Measurements from ENCODE around the gene CHMP1A. TPM values are rescaled to one million over a fixed set of nuclear protein-coding genes. Genes with fewer than 3 reads are reported as not detected.
"Not testable (repeated sequence)": the region's sequence is repeated elsewhere in the genome, so short reads cannot be mapped to it uniquely, and the experiment has no call there.

CHMP1A gene
- total RNA-seq, 2 donors from 2014 or later, result 61.0 to 73.4 TPM

- ATAC-seq, result no peak
These were observed 10.6 kb downstream of the CHMP1A start for GRCh38 chr16:89646906-89647305.

GRCh38 chr16:89646270-89646669, 11.2 kb downstream of the CHMP1A start:
- Mint-ChIP-seq H3K36me3 (peaks cover 0 to 5% of the 10 kb centered on the region in 2 donors), H3K9me3 (no peaks in the 10 kb centered on the region), H3K27ac (peak overlapping the region in 1 of 2 donors; percentile 27)
- DNase-seq (ENCODE audit: low spot score in 2 of 2) (no peak), ATAC-seq (no peak)

More at GRCh38 chr16:89646906-89647305, 10.6 kb downstream of the CHMP1A start:
- Mint-ChIP-seq H3K9me3 (no peaks in the 10 kb centered on the region), H3K36me3 (peaks cover 0 to 5% of the 10 kb centered on the region in 2 donors), H3K27ac (peak overlapping the region in 1 of 2 donors; percentile 44)
- DNase-seq (ENCODE audit: low spot score in 2 of 2), result no peak

- Mint-ChIP-seq H3K9me3 (no peaks in the 10 kb centered on the region), H3K27ac (peak overlapping the region; percentile 27 to 60), H3K36me3 (peaks cover 0 to 5% of the 10 kb centered on the region in 2 donors)
- DNase-seq (ENCODE audit: low spot score in 2 of 2) (no peak), ATAC-seq (no peak)
These were observed 12.4 kb downstream of the CHMP1A start for GRCh38 chr16:89645122-89645521.

- ATAC-seq (no peak), DNase-seq (ENCODE audit: low spot score in 2 of 2) (no peak)
- H3K9me3 Mint-ChIP-seq, result no peaks in the 10 kb centered on the region
- peak overlapping the region in 1 of 2 donors; percentile 14 for H3K27ac Mint-ChIP-seq
- peaks cover 0 to 5% of the 10 kb centered on the region in 2 donors for H3K36me3 Mint-ChIP-seq
These were observed 13.7 kb downstream of the CHMP1A start for GRCh38 chr16:89643769-89644300.

- Mint-ChIP-seq H3K9me3 (no peaks in the 10 kb centered on the region), H3K27ac (no peak overlapping the region), H3K36me3 (peaks cover 0 to 5% of the 10 kb centered on the region in 2 donors)
- DNase-seq (ENCODE audit: low spot score in 2 of 2) (no peak), ATAC-seq (no peak)
These were observed 14.9 kb downstream of the CHMP1A start for GRCh38 chr16:89642574-89642973.

GRCh38 chr16:89641458-89642119, 15.9 kb downstream of the CHMP1A start:
- ATAC-seq (no peak), DNase-seq (ENCODE audit: low spot score in 2 of 2) (no peak)
- Mint-ChIP-seq H3K36me3 (peaks cover 0 to 5% of the 10 kb centered on the region in 2 donors), H3K27ac (no peak overlapping the region), H3K9me3 (no peaks in the 10 kb centered on the region)

GRCh38 chr16:89639385-89639784, 18.1 kb downstream of the CHMP1A start:
- ATAC-seq, result no peak
- no peak overlapping the region for H3K27ac Mint-ChIP-seq
- H3K36me3 Mint-ChIP-seq, result no peaks in the 10 kb centered on the region

GRCh38 chr16:89638455-89638854, 19.1 kb downstream of the CHMP1A start:
- Mint-ChIP-seq H3K36me3 (no peaks in the 10 kb centered on the region), H3K27ac (no peak overlapping the region), H3K9me3 (no peaks in the 10 kb centered on the region)
- ATAC-seq (no peak), DNase-seq (ENCODE audit: low spot score in 2 of 2) (no peak)

More at GRCh38 chr16:89639385-89639784, 18.1 kb downstream of the CHMP1A start:
- no peaks in the 10 kb centered on the region for H3K9me3 Mint-ChIP-seq
- no peak for DNase-seq (ENCODE audit: low spot score in 2 of 2)

GRCh38 chr16:89637379-89637778, 20.1 kb downstream of the CHMP1A start:
- DNase-seq (ENCODE audit: low spot score in 2 of 2) (no peak), ATAC-seq (no peak)
- Mint-ChIP-seq H3K9me3 (no peaks in the 10 kb centered on the region), H3K36me3 (no peaks in the 10 kb centered on the region), H3K27ac (no peak overlapping the region)

GRCh38 chr16:89636663-89637062, 20.8 kb downstream of the CHMP1A start:
- ATAC-seq, result no peak
- no peaks in the 10 kb centered on the region for H3K9me3 Mint-ChIP-seq
- DNase-seq (ENCODE audit: low spot score in 2 of 2), result no peak
- H3K27ac Mint-ChIP-seq, result no peak overlapping the region
- no peaks in the 10 kb centered on the region for H3K36me3 Mint-ChIP-seq

- peak overlapping the region in 1 of 2 donors; percentile 55 for H3K27ac Mint-ChIP-seq
- H3K9me3 Mint-ChIP-seq; H3K36me3 Mint-ChIP-seq; ATAC-seq; DNase-seq (ENCODE audit: low spot score in 2 of 2): not testable (repeated sequence)
These were observed 22.8 kb downstream of the CHMP1A start for GRCh38 chr16:89634463-89635385.

- Mint-ChIP-seq H3K9me3 (no peaks in the 10 kb centered on the region), H3K27ac (no peak overlapping the region), H3K36me3 (no peaks in the 10 kb centered on the region)
- ATAC-seq (no peak), DNase-seq (ENCODE audit: low spot score in 2 of 2) (no peak)
These were observed 24.4 kb downstream of the CHMP1A start for GRCh38 chr16:89633064-89633631.

GRCh38 chr16:89629827-89630610, 27.5 kb downstream of the CHMP1A start:
- ATAC-seq (no peak), DNase-seq (ENCODE audit: low spot score in 2 of 2) (no peak)
- Mint-ChIP-seq H3K27ac (no peak overlapping the region), H3K9me3 (no peaks in the 10 kb centered on the region), H3K36me3 (no peaks in the 10 kb centered on the region)

- Mint-ChIP-seq H3K27ac (no peak overlapping the region), H3K36me3 (no peaks in the 10 kb centered on the region), H3K9me3 (no peaks in the 10 kb centered on the region)
- DNase-seq (ENCODE audit: low spot score in 2 of 2) (no peak), ATAC-seq (no peak)
These were observed 32.4 kb downstream of the CHMP1A start for GRCh38 chr16:89624777-89625761.

- H3K27ac Mint-ChIP-seq, result no peak overlapping the region
- DNase-seq (ENCODE audit: low spot score in 2 of 2) (no peak), ATAC-seq (no peak)
- H3K36me3 Mint-ChIP-seq, result no peaks in the 10 kb centered on the region
- H3K9me3 Mint-ChIP-seq, result no peaks in the 10 kb centered on the region
These were observed 33.8 kb downstream of the CHMP1A start for GRCh38 chr16:89623511-89624261.

All from activated naive CD4-positive, alpha-beta T cell treated with anti-CD3 and anti-CD28 coated beads, Interleukin-2, amount 50 U/mL, for 72 hours (primary cell).